NCI-H1694 treated with DMSO at 0.1 percent for 48 hours (cell line): ENCODE measurements around the gene COL6A1.

ENCODE experiments used
- DNase-seq: peaks from one replicate; lab custom pipeline; 2025; lab: John Stamatoyannopoulos, UW

Gene COL6A1, protein sequence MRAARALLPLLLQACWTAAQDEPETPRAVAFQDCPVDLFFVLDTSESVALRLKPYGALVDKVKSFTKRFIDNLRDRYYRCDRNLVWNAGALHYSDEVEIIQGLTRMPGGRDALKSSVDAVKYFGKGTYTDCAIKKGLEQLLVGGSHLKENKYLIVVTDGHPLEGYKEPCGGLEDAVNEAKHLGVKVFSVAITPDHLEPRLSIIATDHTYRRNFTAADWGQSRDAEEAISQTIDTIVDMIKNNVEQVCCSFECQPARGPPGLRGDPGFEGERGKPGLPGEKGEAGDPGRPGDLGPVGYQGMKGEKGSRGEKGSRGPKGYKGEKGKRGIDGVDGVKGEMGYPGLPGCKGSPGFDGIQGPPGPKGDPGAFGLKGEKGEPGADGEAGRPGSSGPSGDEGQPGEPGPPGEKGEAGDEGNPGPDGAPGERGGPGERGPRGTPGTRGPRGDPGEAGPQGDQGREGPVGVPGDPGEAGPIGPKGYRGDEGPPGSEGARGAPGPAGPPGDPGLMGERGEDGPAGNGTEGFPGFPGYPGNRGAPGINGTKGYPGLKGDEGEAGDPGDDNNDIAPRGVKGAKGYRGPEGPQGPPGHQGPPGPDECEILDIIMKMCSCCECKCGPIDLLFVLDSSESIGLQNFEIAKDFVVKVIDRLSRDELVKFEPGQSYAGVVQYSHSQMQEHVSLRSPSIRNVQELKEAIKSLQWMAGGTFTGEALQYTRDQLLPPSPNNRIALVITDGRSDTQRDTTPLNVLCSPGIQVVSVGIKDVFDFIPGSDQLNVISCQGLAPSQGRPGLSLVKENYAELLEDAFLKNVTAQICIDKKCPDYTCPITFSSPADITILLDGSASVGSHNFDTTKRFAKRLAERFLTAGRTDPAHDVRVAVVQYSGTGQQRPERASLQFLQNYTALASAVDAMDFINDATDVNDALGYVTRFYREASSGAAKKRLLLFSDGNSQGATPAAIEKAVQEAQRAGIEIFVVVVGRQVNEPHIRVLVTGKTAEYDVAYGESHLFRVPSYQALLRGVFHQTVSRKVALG

DNA sequence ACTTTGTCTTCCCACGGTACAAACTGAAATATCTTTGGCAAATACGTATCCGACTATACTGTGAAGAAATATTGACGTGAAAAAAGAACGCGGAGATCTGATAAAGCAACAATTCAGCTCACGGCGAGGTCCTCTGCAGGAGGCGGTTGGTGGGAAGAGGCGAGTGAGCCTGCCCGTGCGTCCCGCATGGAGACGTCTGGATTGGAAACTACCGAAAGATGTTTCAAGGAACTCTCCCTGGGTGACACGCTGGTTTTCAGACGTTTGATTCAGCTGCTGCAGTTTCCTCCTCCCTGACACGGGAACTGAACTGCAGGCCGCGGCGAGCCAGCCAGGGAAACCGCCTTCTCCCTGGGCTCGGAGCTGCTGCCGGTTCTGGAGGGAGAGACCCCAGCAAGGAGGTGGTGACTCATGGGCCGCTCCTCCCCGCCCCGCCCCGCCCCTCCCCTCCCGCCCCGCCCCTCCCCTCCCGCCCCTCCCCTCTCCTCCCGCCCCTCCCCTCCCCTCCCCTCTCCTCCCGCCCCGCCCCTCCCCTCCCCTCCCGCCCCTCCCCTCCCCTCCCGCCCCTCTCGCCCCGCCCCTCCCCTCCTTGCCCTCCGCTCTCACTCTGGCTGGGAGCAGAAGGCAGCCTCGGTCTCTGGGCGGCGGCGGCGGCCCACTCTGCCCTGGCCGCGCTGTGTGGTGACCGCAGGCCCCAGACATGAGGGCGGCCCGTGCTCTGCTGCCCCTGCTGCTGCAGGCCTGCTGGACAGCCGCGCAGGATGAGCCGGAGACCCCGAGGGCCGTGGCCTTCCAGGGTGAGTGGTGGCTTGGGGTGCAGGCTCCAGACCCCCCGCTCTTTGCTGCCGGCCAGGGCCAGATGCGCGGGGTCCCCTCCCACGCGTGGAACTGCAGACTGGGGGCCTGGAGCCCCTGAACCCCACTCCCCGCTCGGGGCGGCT is at the start of gene COL6A1:
TSS of gene COL6A1 (plus strand) at position 620 of the 941 bp plus-strand sequence. CDS start at position 701, 81 bp downstream.
- DNase-seq, result peak; percentile 45

DNA sequence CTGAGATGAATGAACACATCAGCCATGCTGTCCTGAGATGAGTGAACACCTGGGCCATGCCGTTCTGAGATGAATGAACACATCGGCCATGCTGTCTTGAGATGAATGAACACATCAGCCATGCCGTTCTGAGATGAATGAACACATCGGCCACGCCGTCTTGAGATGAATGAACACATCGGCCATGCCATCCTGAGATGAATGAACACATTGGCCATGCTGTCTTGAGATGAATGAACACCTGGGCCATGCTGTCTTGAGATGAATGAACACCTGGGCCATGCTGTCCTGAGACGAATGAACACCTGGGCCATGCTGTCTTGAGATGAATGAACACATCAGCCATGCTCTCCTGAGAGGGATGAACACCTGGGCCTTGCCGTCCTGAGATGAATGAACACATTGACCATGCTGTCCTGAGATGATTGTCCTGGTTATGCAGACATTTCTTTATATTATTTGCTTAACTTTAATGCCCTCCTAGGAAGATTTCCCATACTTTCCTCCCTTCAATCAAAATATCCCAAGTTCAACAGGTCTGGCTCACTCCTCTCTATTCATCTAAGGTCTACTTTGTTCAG is 48.6 kb upstream of the COL6A1 start:
- no peak for DNase-seq

DNA sequence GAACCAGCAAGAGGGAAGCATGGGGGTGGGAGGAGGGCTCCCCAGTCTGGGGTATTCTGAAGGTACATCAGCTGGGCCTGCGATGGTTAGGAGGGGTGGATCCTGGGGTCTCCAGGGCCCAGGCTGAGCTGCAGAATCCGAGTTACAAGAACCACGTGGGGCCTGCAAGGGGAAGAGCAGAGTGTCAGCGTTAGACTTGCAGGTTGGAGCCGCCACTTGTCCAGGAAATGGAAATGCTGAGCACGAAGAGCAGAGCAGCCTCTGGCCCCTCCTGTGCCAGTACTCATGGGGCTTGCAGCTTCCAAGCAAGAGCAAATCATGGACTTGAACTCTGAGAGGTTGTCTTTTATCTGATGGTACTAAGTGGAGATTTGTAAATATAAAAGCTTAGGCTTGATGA is 47.5 kb upstream of the COL6A1 start:
- DNase-seq, result no peak

DNA sequence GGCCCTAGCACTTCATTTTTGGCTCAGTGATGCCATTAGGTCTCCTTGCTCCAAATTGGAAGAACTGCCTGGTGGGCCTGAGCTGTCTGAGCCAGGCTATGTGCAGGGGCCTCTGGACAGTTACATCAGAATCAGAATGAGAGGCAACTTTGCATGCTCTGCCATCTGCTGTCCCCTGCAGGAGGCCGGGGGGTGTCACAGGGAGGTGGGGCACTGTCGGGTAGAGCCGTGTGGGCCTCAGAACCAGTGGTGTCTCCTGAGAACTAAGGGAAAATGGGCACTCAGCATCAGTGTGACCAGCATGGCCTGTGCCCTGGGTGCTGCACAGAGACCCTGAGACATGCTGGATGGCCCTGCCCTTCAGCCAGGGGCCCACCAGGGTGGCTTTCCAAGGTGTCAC is 47.0 kb upstream of the COL6A1 start:
- DNase-seq, result no peak

DNA sequence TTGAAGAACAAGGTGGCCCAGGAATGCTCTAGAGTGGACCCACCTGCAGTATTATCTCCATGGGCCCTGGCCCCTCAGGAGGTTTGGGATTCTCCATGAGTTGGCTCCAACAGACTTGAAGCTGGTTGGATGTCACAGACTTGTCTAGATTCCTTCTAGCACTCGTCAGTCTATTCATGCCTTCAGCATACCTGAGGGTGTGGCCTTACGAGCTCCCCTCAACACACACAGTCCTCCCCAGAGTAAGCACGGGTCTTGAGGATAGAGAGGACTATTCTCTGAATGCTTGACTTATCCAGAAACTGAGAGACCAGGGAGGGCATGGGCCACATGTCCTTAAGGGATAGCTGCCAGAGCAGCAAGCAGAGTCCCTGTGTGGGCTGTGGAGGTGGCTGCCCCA is 45.9 kb upstream of the COL6A1 start:
- no peak for DNase-seq

DNA sequence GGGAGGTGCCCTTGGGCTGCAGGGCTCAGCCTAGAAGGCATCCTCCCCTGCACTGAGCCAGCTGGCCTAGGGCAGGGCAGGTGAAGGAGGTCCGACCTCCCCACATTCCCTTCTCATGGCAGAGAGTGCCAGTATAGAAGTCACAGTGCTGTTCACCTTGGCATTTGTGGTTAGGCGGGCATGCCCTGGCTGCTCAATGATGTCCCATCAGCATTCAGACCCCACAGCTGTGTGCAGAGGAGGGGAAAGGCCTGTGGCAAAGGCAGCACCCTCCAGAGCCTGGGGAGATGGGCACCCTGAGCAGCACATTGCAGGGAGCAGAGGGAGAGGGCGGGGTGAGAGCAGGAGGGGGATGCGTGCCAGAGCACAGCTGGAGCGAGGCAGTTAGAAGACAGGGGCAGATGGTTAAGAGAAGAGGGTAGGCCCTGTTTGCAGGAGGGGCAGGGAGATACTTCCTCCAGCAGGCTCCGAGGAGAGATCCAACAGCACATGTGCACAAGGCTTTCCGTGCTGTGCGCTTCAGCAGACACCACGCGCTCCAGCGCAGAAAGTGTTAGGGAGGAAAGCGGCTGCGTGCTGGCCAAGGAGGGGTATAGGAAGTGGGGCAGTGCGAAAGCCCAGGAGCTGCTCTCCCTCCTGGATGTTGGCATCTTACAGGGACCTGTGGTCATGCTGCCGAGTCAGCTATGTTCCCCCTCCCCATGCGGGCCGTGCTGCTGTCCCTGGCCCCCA is 43.7 kb upstream of the COL6A1 start:
- peak; percentile 18 for DNase-seq

DNA sequence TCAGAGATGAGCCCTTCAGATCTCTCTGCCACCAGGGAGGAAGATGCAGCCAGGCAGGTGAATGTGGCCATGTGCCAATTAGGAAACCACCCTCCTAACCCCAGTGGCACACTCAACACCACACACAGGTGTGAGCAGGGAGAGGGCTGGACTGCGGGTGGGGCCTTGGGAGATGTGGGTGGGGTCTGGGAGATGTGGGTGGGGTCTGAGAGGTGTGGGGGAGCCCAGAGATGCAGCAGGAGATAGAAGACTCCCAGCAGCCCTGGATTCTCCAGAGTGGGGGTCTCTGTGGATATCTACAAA is 43.2 kb upstream of the COL6A1 start:
- DNase-seq, result no peak

DNA sequence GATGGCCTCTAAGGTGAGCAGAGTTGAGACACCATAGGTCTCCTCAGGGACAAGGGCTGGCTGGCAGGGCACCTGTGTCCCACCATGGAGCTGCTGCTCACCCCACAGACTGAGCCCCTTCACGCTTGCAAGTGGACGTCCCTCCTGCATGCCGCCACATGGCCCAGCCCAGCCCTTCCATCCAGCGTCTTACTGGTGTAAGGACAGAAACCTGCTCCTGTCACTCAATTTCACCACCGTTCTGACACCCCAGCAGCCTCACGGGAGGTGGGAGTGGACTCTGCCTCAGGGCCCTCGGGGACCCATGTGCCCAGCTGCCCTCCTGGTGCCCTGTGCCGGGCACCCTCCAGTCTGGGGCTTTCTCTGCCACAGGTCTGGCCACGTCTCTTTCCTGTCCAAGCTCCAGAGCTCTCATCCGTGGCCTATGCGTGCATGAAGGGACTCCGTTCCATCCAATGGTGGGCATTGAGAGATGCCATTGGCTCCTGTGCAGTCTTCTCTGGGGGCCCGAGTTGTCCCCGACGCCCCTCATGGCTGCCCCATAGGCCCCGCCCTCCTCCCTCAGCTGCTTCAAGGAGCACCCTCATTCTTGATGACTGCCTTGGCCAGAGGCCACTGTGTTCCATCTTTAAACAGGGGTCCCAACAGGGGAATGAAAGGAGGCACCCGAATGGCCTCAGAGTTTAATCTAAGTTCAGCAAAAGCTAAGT is 42.6 kb upstream of the COL6A1 start:
- no peak for DNase-seq

DNA sequence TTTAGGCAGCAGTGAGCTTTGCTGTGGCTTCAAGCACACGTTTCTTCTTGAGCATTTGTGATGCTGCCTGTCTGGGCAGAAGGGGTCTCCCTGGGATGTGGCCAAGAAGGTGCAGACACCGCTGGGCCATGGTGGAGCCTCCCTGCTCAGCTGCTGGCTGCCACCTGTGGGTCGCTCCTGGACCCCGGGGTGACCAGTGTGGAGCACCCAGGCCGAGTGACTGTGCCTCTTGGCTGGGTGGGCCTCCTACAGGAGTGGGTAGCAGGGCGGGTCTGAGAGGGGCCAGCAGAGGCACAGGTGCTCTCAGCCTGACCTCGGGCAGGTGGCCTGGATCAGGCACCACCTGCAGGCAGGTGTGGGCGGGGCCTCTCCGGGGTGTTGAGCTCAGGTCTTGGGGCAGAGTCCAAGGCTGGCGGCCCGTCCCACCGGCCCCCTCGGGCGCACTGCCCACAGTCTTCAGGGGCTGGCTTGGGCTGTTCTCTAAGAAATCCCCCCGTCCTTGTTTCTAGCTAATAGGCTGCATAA is 42.0 kb upstream of the COL6A1 start:
- no peak for DNase-seq

DNA sequence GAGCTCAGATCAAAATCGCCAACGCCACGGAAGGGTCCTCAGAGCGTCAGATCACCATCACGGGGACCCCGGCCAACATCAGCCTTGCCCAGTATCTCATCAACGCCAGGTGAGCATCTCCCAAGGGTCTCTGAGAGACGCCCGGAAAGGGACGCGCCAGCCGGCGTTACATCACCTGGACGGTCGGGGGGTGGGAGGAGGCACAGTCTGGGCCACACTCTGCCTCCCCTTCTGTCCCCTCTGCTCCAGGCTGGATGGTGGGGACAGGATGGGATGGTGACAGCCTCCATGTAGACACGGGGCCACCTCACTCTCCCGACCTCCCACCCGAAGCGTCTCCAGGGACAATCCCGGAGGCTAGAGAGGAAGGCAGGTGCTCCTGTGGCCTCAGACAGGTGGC is 41.5 kb upstream of the COL6A1 start:
- no peak for DNase-seq

DNA sequence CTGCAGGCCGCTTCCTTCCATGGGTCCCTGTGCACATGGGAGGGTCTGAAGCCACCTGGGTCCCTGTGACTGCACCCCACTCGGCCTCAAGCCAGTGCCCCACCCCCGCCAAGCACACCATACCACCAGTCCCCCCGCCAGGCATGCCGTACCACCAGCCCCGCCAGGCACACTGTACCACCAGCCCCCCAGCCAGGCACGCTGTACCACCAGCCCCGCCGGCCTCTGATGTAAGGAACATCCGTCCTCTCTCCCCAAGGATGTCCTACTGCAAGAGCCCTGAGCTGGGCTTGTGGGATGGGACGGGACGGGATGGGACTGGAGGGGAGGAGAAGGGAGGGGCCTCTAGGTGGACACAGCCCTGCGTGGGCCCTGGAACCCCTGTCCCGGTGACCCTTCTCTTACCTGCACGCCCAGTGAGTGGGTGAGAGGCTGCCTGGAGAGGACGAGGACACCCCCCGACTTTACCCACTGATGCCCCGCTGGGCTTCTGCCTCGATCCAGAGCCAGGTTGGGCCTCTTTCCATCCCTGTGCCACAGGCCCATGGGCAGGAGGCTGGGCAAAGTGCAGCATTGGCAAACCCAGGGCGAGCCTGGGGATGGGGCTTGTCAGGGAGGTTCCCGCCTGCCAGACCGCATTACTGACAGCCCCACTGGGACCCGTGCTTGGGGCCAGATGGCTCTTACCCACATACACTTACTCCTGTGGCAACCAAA is 40.8 kb upstream of the COL6A1 start:
- no peak for DNase-seq

DNA sequence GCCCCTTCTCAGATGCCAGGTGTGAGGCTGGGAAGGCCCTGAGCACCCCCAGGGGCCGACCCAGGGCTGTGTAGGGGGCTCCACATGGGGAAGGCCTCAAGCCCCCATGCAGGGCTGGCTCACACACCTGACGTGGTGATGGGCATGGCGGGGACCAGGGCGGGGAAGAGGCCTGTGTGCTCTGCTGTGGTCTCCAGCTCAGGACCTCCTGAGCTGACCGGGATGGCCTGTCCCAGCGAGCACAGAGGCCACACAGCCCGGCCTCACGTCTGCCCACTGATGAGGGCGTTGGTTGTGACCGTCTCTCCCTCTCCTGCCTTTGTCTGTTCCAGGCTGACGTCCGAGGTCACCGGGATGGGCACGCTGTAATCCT is 40.2 kb upstream of the COL6A1 start:
- DNase-seq, result no peak

DNA sequence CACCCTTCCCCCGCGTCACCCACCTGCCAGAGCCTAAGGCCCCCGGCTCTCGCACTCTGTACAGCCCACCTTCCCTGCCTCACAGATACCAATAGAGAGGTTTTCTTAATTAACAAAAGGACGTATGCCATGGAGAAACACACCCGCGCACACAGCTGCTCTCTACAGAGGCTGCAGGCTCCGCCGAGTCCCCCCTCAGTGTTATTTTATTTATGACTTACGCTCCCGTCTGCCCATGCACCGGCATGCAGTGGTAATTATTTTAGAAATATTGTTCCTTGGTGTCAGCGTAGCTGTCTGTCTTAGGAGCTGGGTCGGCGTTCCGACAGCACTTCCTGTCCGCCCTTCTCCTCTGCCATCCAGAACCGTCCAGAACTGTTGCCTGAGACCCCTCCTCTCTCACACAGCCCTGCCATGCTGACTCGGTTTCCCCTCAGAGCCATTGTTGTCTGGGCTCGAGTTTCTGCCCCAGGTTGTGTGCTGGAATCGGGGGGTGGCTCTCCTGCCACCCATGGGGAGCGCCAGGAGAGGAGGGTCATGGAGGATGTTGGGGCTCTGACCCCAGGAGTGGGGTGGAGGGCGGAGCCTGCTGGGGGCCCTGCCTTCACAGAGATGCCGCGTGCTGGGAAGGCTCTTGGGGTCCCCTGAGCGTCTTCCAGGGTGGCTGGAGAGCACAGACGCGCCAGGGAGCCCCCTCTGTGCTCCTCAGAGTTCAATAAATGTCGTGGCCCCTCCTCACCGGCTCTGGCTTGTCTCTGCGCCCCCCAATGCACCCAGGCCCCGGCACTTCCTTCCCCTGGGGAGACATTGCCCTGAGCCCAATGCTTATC is 39.6 kb upstream of the COL6A1 start:
- no peak for DNase-seq

DNA sequence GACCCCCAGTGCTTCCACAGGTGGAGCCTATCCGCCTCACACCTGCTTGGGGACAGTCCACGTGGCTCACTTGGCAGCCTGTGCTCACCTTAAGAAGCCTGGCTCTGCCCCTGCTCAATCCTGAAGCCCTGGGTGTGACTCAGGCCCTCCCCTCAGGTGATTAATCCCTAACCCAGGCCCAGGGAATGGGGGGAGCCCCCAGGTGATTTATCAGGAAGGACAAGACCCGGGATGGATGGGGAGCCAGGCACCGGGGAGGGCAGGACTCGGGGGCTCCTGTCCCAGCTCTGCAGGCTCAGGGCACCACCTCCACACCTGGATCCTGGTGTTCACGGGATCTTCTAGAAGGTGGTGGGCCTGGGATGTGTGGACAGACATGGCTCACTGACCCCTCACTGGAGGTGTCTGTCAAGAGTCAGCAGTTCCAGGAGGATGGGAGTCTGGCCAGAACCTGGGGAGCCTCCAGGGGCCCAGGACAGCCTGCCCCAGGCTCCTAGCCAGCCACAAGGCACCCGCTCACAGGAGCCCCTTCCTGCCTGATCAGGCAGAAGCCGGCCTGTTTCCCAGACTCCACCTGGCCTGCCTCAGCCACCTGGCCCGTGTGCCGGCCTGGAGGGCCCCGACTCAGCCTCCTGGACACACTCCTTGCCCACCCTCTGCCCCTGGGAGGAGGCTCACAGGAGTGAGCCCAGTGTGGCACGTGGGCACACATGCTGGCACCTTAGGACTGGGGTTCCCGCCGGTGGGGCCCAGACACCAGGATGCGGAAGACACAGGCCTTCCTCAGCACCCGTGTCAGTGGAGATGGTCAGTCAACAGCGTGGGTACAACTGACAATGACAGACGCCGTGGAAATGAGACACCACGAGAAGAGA is 38.6 kb upstream of the COL6A1 start:
- no peak for DNase-seq

DNA sequence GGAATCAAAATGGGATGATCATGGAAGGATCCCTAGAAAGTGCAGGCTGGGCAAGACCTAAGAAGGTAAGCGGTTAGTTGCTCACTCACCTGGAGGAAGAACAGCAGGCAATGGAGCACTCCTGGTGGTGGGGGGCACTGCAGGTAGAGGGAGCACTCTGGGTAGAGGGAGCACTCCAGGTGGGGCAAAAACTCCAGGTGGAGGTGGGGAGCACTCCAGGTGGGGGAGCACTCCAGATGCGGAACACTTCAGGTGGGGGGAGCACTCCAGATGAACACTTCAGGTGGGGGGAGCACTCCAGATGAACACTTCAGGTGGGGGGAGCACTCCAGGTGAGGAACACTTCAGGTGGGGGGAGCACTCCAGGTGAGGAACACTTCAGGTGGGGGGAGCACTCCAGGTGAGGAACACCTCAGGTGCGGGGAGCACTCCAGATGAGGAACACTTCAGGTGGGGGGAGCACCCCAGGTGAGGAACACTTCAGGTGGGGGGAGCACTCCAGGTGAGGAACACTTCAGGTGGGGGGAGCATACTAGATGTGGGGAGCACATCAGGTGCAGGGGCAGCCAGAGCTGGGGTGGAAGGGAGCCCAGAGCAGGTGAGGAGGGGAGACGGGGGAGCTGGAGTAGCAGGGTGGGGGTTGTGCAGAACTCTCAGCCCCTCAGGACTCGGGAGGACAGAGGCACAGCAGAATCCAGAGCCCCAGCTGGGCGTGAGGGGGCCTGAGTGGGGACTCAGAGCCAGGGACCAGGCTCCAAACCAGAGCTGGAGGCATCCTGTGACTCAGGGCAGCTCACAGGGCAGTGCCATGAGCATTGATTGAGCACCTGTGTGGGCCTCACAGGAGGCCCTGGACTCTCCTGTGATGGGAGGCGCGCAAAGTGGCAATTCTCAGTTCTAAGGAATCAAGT is 37.7 kb upstream of the COL6A1 start:
- DNase-seq, result no peak

DNA sequence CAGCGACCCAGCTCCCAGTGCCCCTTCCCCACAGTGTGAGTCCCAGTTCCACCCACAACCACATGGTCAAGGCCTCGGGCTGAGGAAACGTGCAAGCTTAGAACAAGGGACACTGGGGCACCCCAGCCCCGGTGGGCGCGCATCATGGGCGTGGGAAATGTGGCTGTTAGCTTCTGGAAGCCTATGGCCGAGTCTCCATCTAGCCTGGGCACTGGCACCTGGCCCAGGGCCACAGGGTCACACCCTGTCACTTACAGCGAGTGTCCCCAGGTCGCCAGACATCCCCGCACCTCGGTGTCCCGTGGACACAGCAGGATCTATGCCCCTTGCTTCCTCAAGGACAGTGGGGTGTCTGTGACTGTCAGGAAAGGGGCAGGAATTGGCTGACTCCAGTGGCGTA is 37.0 kb upstream of the COL6A1 start:
- DNase-seq, result no peak
